K562 (cell line): Measurements from ENCODE around the gene NRDE2. TPM values are rescaled to one million over a fixed set of nuclear protein-coding genes. Genes with fewer than 3 reads are reported as not detected.

Experiments used
- ATAC-seq: fragments of 200-7000 bp; cut with Tn5 transposase; 3 replicates; pipeline ENCODE4 v1.9.1; 2020; ENCODE audit warnings: moderate library complexity
- BruUV-seq: library from RNA; stranded (reverse); fragments of 400-500 nt; replicated peaks from 2 replicates; lab custom pipeline; 2021; lab: Mats Ljungman, UMichigan
- CTCF ChIA-PET: fragments of 300-600 bp; formaldehyde crosslinking; extraction: SDS; loops from one replicate; lab custom pipeline; 2021; ENCODE audit warnings: low intra/inter-chr PET ratio; lab: Yijun Ruan, JAX
- POLR2A ChIA-PET: fragments of 300-600, 350-650 bp; sonication (Branson Sonifier 250); formaldehyde crosslinking; extraction: SDS; loops from one replicate; lab custom pipeline; 2021; ENCODE audit warnings: antibody characterized with exemption, inconsistent platforms; lab: Yijun Ruan, JAX
- DNase-seq, 4 experiments: peaks; one replicate each; pipeline versions ENCODE4 v3.0.0 to v3.0.0-alpha.2; 2011 to 2018; ENCODE audit warnings: low spot score in 3 of 4, mixed read lengths in 3 of 4; ENCODE audit errors: extremely low read depth in 1 of 4
- FAIRE-seq: peaks from 2 replicates; lab custom pipeline; 2011; peaks lifted over from hg19 to GRCh38; lab: Jason Lieb, UNC
- H2AFZ ChIP-seq: 2 replicates; pipeline ENCODE4 v1.6.0; 2011; ENCODE audit warnings: low read depth, low read length, control low read depth, inconsistent platforms
- H3K27ac ChIP-seq: fragments of 200-600 bp; 3 replicates; pipeline ENCODE4 v1.8.0; 2011; ENCODE audit warnings: low read depth, mild to moderate bottlenecking, control low read depth, inconsistent platforms, low read length, moderate library complexity, mixed read lengths; ENCODE audit errors: extremely low read depth
- H3K27me3 ChIP-seq, 2 experiments: fragments of 300-600 bp in 1 of 2; 2 replicates in 1 of 2; 3 replicates in 1 of 2; pipeline versions ENCODE4 v1.6.0 to v1.8.0; 2011; ENCODE audit warnings: inconsistent platforms in 2 of 2, low read length in 2 of 2, mild to moderate bottlenecking in 1 of 2, mixed read lengths in 1 of 2, moderate library complexity in 1 of 2; ENCODE audit not compliant: control insufficient read depth in 2 of 2, insufficient read depth in 2 of 2
- H3K36me3 ChIP-seq: fragments of 300-600 bp; 3 replicates; pipeline ENCODE4 v1.8.0; 2011; ENCODE audit warnings: mild to moderate bottlenecking, low read length, inconsistent platforms; ENCODE audit not compliant: control insufficient read depth, insufficient read depth
- H3K4me1 ChIP-seq, 2 experiments: fragments of 200-600 bp in 1 of 2; replicated peaks in 1 of 2; 2 replicates in 1 of 2; 3 replicates in 1 of 2; pipeline versions ENCODE4 v1.5.1 to v1.8.0; 2011; ENCODE audit warnings: inconsistent platforms in 2 of 2, low read length in 2 of 2, mild to moderate bottlenecking in 1 of 2, mixed read lengths in 1 of 2, moderate library complexity in 1 of 2; ENCODE audit not compliant: control insufficient read depth in 2 of 2, insufficient read depth in 2 of 2
- H3K4me2 ChIP-seq: 2 replicates; pipeline ENCODE4 v1.6.1; 2011; ENCODE audit warnings: low read length, control low read depth, inconsistent platforms, mixed read lengths; ENCODE audit not compliant: insufficient read depth
- H3K4me3 ChIP-seq: fragments of 200-600 bp; sonication (generic), shearing (Covaris generic); 2 replicates; pipeline ENCODE4 v1.5.1; 2016; ENCODE audit warnings: control low read depth, inconsistent platforms
- H3K79me2 ChIP-seq: fragments of 200-600 bp; 3 replicates; pipeline ENCODE4 v1.8.0; 2011; ENCODE audit warnings: low read length, inconsistent platforms; ENCODE audit not compliant: control insufficient read depth, insufficient read depth
- H3K9ac ChIP-seq, 2 experiments: 2 replicates each; pipeline versions ENCODE4 v1.6.0 to v1.6.1; 2011; ENCODE audit warnings: low read depth in 2 of 2, low read length in 2 of 2, control low read depth in 1 of 2, inconsistent platforms in 1 of 2, mild to moderate bottlenecking in 1 of 2, mixed read lengths in 1 of 2; ENCODE audit not compliant: insufficient read depth in 1 of 2
- H3K9me1 ChIP-seq: one replicate; pipeline ENCODE4 v1.6.0; 2011; ENCODE audit warnings: inconsistent platforms, mild to moderate bottlenecking, low read length, moderate library complexity; ENCODE audit not compliant: control insufficient read depth, insufficient read depth
- H3K9me3 ChIP-seq: replicated peaks from 2 replicates; pipeline ENCODE4 v1.5.1; 2011; ENCODE audit warnings: low read depth, low read length, inconsistent platforms; ENCODE audit not compliant: control insufficient read depth, insufficient read depth
- H4K20me1 ChIP-seq: replicated peaks from 2 replicates; pipeline ENCODE4 v1.6.1; 2011; ENCODE audit warnings: low read length, inconsistent platforms, mixed read lengths; ENCODE audit not compliant: control insufficient read depth, insufficient read depth
- EGR1 ChIP-seq: fragments of 450-650 bp; conservative IDR thresholded peaks from 2 replicates; pipeline ENCODE4 v1.6.1; 2017; ENCODE audit warnings: mild to moderate bottlenecking
- FOXK2 ChIP-seq, 2 experiments: fragments of 450-650 bp; IDR thresholded peaks in 1 of 2; conservative IDR thresholded peaks in 1 of 2; 2 replicates each; pipeline ENCODE4 v1.6.1; 2016; ENCODE audit warnings: low read depth in 2 of 2, mild to moderate bottlenecking in 1 of 2
- GATAD2A ChIP-seq: fragments of 450-650 bp; IDR thresholded peaks from 2 replicates; pipeline ENCODE4 v1.6.1; 2017
- MAZ ChIP-seq, 2 experiments: fragments of 450-650 bp in 1 of 2; sonication (generic) in 1 of 2; formaldehyde crosslinking; IDR thresholded peaks in 1 of 2; conservative IDR thresholded peaks in 1 of 2; 2 replicates each; pipeline versions ENCODE4 v1.4.0 to v1.5.0; 2020; ENCODE audit warnings: mild to moderate bottlenecking in 1 of 2, missing genetic modification reagents in 1 of 2
- NCOA1 ChIP-seq: fragments of 450-650 bp; IDR thresholded peaks from 2 replicates; pipeline ENCODE4 v1.6.1; 2016; ENCODE audit warnings: low read depth
- PRPF4 ChIP-seq: fragments of 200-400 bp; formaldehyde crosslinking; IDR thresholded peaks from one replicate; pipeline ENCODE4 v1.6.1; 2017; ENCODE audit warnings: low read length, low read depth, mild to moderate bottlenecking; ENCODE audit not compliant: insufficient read depth, poor library complexity, severe bottlenecking
- SLC30A9 ChIP-seq: fragments of 250-450 bp; sonication (Bioruptor Pico); IDR thresholded peaks from 2 replicates; pipeline ENCODE4 v1.8.0; 2022; ENCODE audit warnings: mild to moderate bottlenecking, moderate library complexity
- SMARCC2 ChIP-seq: fragments of 450-650 bp; IDR thresholded peaks from 2 replicates; pipeline ENCODE4 v1.6.1; 2017; ENCODE audit warnings: antibody characterized with exemption, moderate library complexity, mild to moderate bottlenecking, low read depth
- ZNF217 ChIP-seq: sonication (generic); formaldehyde crosslinking; IDR thresholded peaks from 2 replicates; pipeline ENCODE4 v1.8.0; 2022; ENCODE audit warnings: mild to moderate bottlenecking, missing genetic modification reagents
- ZNF589 ChIP-seq: fragments of 200-800 bp; sonication (Bioruptor generic); IDR thresholded peaks from 2 replicates; pipeline ENCODE4 v1.6.1; 2016; ENCODE audit warnings: low read depth, missing genetic modification characterization, missing compliant biosample characterization
- ZNF75A ChIP-seq: fragments of 450-650 bp; formaldehyde crosslinking; IDR thresholded peaks from 2 replicates; pipeline ENCODE4 v1.4.0; 2020; ENCODE audit warnings: mild to moderate bottlenecking
- whole genome bisulfite sequencing: fragments of 100-300 bp; shearing (Covaris generic); methylation state at CpG from one replicate; pipeline ENCODE4 v1.1.6; 2016; ENCODE audit warnings: low coverage, mixed read lengths; ENCODE audit not compliant: insufficient coverage; ENCODE audit errors: missing lambda C conversion rate; 5-methylcytosine and 5-hydroxymethylcytosine counted together
- in situ Hi-C: fragments of 300-500 bp; cut with MboI; formaldehyde crosslinking; loops from 4 replicates; pipeline ENCODE4 v1.15.0; 2018; ENCODE audit warnings: inconsistent platforms, mixed read lengths
- intact Hi-C: fragments of 100-400 bp; cut with micrococcal nuclease; formaldehyde crosslinking; loops from 2 replicates; pipeline ENCODE4 v1.14.2; 2022
- polyA plus RNA-seq, 8 experiments: library from polyadenylated mRNA; depleted of rRNA in 4 of 8; stranded (reverse) in 5 of 8; unstranded in 3 of 8; fragments of >200 nt; fragmentation: Nextera tagmentation in 2 of 8; fragmentation: Illumina TruSeq in 1 of 8; extraction: Ambion mirVana in 2 of 8; extraction: Trizol in 1 of 8; gene quantifications; 2 replicates each; pipeline versions ENCODE4 v1.2.1 to v1.2.3, GENCODE V29; 2011 to 2014; ENCODE audit warnings: inconsistent platforms in 1 of 8, missing spikeins in 1 of 8
- total RNA-seq, 7 experiments: library from RNA; depleted of rRNA in 6 of 7; stranded (reverse); fragments of >200 nt in 6 of 7; fragmentation: Illumina TruSeq in 2 of 7; extraction: Trizol in 2 of 7; gene quantifications; 2 replicates each; pipeline versions ENCODE4 v1.2.1 to v1.2.3, GENCODE V29; 2011 to 2021; ENCODE audit warnings: low replicate concordance in 1 of 7
- TF ChIP-seq, protein P1 (sequence below): IDR thresholded peaks from 3 replicates; pipeline ENCODE4 v1.6.1; 2011; ENCODE audit warnings: borderline replicate concordance, mild to moderate bottlenecking, moderate library complexity; ENCODE audit not compliant: insufficient read length; ENCODE audit errors: extremely low read depth
- TF ChIP-seq, protein P2 (sequence below): fragments of 450-650 bp; IDR thresholded peaks from 2 replicates; pipeline ENCODE4 v1.6.1; 2016; ENCODE audit warnings: missing biosample characterization, missing genetic modification characterization
- TF ChIP-seq, protein P3 (sequence below): IDR thresholded peaks from 2 replicates; pipeline ENCODE4 v1.6.1; 2011; ENCODE audit not compliant: insufficient read length; ENCODE audit errors: extremely low read depth
- TF ChIP-seq, protein P4 (sequence below): sonication (generic); formaldehyde crosslinking; IDR thresholded peaks from 2 replicates; pipeline ENCODE4 v1.8.1; 2022; ENCODE audit warnings: missing genetic modification reagents

The NRDE2 gene
- total and polyA plus RNA-seq, 9 of the 15 experiments (the other 6 are each of a cell fraction or from before 2014, with no cell fraction given): 3.3 to 15.0 (median 8.4) TPM

DNA sequence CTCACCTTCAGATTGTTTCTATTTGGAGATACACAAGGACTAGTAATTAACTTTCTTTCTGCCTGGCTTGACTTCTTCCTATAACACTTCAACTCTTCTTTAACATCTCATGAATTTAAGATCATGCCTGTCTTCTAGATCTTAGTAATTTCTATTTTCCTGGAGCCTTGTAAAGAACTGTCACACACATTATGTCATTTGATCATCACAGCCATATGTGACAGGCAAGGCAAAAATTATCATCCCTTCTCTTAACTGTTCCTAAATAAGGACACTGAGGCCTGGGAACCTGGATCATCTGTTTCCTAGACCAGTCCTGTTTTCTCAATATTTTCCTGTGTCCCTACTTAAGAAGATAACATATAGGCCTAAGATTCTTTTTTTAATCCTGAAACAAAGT, 27.2 kb downstream of the NRDE2 start (continued):
- TF ChIP-seq, protein P1, sequence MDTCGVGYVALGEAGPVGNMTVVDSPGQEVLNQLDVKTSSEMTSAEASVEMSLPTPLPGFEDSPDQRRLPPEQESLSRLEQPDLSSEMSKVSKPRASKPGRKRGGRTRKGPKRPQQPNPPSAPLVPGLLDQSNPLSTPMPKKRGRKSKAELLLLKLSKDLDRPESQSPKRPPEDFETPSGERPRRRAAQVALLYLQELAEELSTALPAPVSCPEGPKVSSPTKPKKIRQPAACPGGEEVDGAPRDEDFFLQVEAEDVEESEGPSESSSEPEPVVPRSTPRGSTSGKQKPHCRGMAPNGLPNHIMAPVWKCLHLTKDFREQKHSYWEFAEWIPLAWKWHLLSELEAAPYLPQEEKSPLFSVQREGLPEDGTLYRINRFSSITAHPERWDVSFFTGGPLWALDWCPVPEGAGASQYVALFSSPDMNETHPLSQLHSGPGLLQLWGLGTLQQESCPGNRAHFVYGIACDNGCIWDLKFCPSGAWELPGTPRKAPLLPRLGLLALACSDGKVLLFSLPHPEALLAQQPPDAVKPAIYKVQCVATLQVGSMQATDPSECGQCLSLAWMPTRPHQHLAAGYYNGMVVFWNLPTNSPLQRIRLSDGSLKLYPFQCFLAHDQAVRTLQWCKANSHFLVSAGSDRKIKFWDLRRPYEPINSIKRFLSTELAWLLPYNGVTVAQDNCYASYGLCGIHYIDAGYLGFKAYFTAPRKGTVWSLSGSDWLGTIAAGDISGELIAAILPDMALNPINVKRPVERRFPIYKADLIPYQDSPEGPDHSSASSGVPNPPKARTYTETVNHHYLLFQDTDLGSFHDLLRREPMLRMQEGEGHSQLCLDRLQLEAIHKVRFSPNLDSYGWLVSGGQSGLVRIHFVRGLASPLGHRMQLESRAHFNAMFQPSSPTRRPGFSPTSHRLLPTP: no peak
- TF ChIP-seq, protein P2, sequence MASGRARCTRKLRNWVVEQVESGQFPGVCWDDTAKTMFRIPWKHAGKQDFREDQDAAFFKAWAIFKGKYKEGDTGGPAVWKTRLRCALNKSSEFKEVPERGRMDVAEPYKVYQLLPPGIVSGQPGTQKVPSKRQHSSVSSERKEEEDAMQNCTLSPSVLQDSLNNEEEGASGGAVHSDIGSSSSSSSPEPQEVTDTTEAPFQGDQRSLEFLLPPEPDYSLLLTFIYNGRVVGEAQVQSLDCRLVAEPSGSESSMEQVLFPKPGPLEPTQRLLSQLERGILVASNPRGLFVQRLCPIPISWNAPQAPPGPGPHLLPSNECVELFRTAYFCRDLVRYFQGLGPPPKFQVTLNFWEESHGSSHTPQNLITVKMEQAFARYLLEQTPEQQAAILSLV (tag): no peak
- TF ChIP-seq SLC30A9 (CRISPR knock-in tag): no peak

DNA sequence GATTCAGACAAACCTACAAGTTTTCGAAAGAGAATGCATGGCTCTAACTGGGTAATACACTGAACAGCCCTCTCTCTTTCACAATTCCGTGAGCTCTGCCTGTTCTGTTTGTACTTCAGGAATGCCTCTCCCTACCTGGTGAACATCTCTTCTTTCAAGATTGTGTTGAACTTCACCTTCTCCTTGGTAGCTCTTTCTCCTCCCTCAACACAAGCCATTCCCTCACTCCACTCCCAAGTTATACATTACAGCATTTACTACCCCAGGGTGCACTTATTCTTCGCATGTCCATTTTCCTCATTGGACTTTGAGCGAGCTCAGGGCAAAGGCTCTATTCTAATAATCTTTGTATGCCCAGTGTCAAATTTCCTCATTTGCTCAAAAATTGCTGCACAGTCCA, 28.3 kb downstream of the NRDE2 start:
- H3K9me3 ChIP-seq: no peaks in the 10 kb centered on the region
- in situ Hi-C loops (no loop called here), intact Hi-C loops (loop anchor here (5.0 kb wide), 3 partner anchors 94 to 394 kb away; partner anchors contain the start of gene CALM1)
- no peaks in the 10 kb centered on the region for H3K79me2 ChIP-seq
- peaks cover 51% of the 10 kb centered on the region; the same call in 2 of the 3 replicates for H3K36me3 ChIP-seq
- H3K4me3 ChIP-seq: no peak overlapping the region
- TSS peak; percentile 29 for BruUV-seq
- H2AFZ ChIP-seq: no peak overlapping the region
- H3K4me1 ChIP-seq: peaks cover 0 to 7% of the 10 kb centered on the region in 2 experiments; a peak in 2 of 5 replicates
- no peaks in the 10 kb centered on the region for H3K27me3 ChIP-seq
- ChIA-PET CTCF (no interaction called here), POLR2A (interaction anchor here (0.6 kb wide), 1 partner anchor 215 kb away, joined by 4 read pairs; no protein-coding TSS in a partner anchor)
- no peak for FAIRE-seq
- no peaks in the 10 kb centered on the region for H4K20me1 ChIP-seq
- H3K27ac ChIP-seq: no peak overlapping the region
- DNase-seq: no peak
- TF ChIP-seq ZNF75A (CRISPR knock-in tag) (no peak), ZNF589 (CRISPR knock-in tag) (no peak), SMARCC2 (no peak), EGR1 (no peak), FOXK2 (conservative IDR thresholded peaks at IDR 0.05 in 1 of 2, IDR thresholded peaks at IDR 0.05 in 1 of 2; ENCODE audit: low read depth in 2 of 2) (no peak), ZNF217 (no peak), NCOA1 (no peak), MAZ (CRISPR knock-in tag; conservative IDR thresholded peaks at IDR 0.05 in 1 of 2, IDR thresholded peaks at IDR 0.05 in 1 of 2) (no peak), PRPF4 (no peak), GATAD2A (no peak)
- TF ChIP-seq, protein P3, sequence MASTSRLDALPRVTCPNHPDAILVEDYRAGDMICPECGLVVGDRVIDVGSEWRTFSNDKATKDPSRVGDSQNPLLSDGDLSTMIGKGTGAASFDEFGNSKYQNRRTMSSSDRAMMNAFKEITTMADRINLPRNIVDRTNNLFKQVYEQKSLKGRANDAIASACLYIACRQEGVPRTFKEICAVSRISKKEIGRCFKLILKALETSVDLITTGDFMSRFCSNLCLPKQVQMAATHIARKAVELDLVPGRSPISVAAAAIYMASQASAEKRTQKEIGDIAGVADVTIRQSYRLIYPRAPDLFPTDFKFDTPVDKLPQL: no peak
- TF ChIP-seq, protein P4, sequence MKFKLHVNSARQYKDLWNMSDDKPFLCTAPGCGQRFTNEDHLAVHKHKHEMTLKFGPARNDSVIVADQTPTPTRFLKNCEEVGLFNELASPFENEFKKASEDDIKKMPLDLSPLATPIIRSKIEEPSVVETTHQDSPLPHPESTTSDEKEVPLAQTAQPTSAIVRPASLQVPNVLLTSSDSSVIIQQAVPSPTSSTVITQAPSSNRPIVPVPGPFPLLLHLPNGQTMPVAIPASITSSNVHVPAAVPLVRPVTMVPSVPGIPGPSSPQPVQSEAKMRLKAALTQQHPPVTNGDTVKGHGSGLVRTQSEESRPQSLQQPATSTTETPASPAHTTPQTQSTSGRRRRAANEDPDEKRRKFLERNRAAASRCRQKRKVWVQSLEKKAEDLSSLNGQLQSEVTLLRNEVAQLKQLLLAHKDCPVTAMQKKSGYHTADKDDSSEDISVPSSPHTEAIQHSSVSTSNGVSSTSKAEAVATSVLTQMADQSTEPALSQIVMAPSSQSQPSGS (CRISPR knock-in tag): no peak
- H3K9ac ChIP-seq: no peak overlapping the region
- no peak overlapping the region for H3K4me2 ChIP-seq
- 100% methylated on average over 4 of the region's 4 CpGs for WGBS
- ATAC-seq: no peak
- no peaks in the 10 kb centered on the region for H3K9me1 ChIP-seq
